IMR-90 (cell line): ENCODE results near the gene CYRIA. TPM values are rescaled to one million over a fixed set of nuclear protein-coding genes. Genes with fewer than 3 reads are reported as not detected.

Experiments used
- ATAC-seq: fragments of 200-7000 bp; cut with Tn5 transposase; 2 replicates; pipeline ENCODE4 v1.9.1; 2020; ENCODE audit warnings: low read depth, mild to moderate bottlenecking, moderate library complexity
- BruUV-seq: library from RNA; stranded (reverse); fragments of 400-500 nt; replicated peaks from 2 replicates; lab custom pipeline; 2021; lab: Mats Ljungman, UMichigan
- CTCF ChIA-PET: fragments of 300-600 bp; formaldehyde crosslinking; extraction: SDS; loops from one replicate; lab custom pipeline; 2021; ENCODE audit warnings: antibody characterized with exemption; lab: Yijun Ruan, JAX
- POLR2A ChIA-PET: fragments of 300-600 bp; sonication (Branson Sonifier 250); formaldehyde crosslinking; loops from one replicate; lab custom pipeline; 2022; ENCODE audit warnings: antibody characterized with exemption; ENCODE audit not compliant: unreplicated experiment; lab: Charles Lee
- DNase-seq: peaks from one replicate; pipeline ENCODE4 v3.0.0; 2013
- H2AFZ ChIP-seq: replicated peaks from 2 replicates; pipeline ENCODE3; 2013; ENCODE audit warnings: low read length, mild to moderate bottlenecking; ENCODE audit not compliant: poor library complexity
- H2AK5ac ChIP-seq: 2 replicates; pipeline ENCODE4 v1.6.1; 2013; ENCODE audit warnings: low read depth, low read length, inconsistent platforms
- H2AK9ac ChIP-seq: replicated peaks from 2 replicates; pipeline ENCODE3; 2013; ENCODE audit warnings: mild to moderate bottlenecking, low read depth, low read length, moderate library complexity; ENCODE audit not compliant: poor library complexity
- H2BK120ac ChIP-seq: 2 replicates; pipeline ENCODE4 v1.6.1; 2013; ENCODE audit warnings: low read depth, low read length, inconsistent platforms
- H2BK15ac ChIP-seq: 3 replicates; pipeline ENCODE4 v1.6.1; 2013; ENCODE audit warnings: low read depth, low read length, inconsistent platforms
- H2BK20ac ChIP-seq: 2 replicates; pipeline ENCODE4 v1.6.1; 2013; ENCODE audit warnings: low read depth, mild to moderate bottlenecking, inconsistent platforms, low read length, moderate library complexity
- H2BK5ac ChIP-seq: 2 replicates; pipeline ENCODE4 v1.6.1; 2013; ENCODE audit warnings: mild to moderate bottlenecking, low read depth, low read length, inconsistent platforms; ENCODE audit not compliant: poor library complexity, severe bottlenecking
- H3K14ac ChIP-seq: replicated peaks from 2 replicates; pipeline ENCODE4 v1.6.1; 2013; ENCODE audit warnings: low read depth, low read length, inconsistent platforms
- H3K18ac ChIP-seq: 2 replicates; pipeline ENCODE4 v1.6.1; 2013; ENCODE audit warnings: low read depth, low read length, control low read depth
- H3K23ac ChIP-seq: 2 replicates; pipeline ENCODE4 v1.6.1; 2013; ENCODE audit warnings: low read depth, low read length, inconsistent platforms
- H3K27ac ChIP-seq: 2 replicates; pipeline ENCODE4 v1.5.1; 2013; ENCODE audit warnings: mild to moderate bottlenecking, control low read depth, low read length; ENCODE audit not compliant: insufficient read depth
- H3K27me3 ChIP-seq: 2 replicates; pipeline ENCODE4 v1.6.1; 2013; ENCODE audit warnings: low read length; ENCODE audit not compliant: control insufficient read depth, insufficient read depth
- H3K36me3 ChIP-seq: 2 replicates; pipeline ENCODE4 v1.6.1; 2013; ENCODE audit warnings: low read length, mixed read lengths; ENCODE audit not compliant: control insufficient read depth, insufficient read depth
- H3K4ac ChIP-seq: 2 replicates; pipeline ENCODE4 v1.6.1; 2013; ENCODE audit warnings: low read depth, low read length, inconsistent platforms
- H3K4me1 ChIP-seq: 2 replicates; pipeline ENCODE4 v1.6.1; 2013; ENCODE audit warnings: low read length, mixed read lengths; ENCODE audit not compliant: control insufficient read depth, insufficient read depth
- H3K4me2 ChIP-seq: 2 replicates; pipeline ENCODE4 v1.6.1; 2013; ENCODE audit warnings: low read depth, mild to moderate bottlenecking, control low read depth, low read length, moderate library complexity
- H3K4me3 ChIP-seq: 2 replicates; pipeline ENCODE4 v1.5.1; 2013; ENCODE audit warnings: low read depth, mild to moderate bottlenecking, control low read depth, low read length, moderate library complexity; ENCODE audit not compliant: insufficient read depth
- H3K56ac ChIP-seq: 2 replicates; pipeline ENCODE4 v1.6.1; 2013; ENCODE audit warnings: low read length, inconsistent platforms; ENCODE audit not compliant: insufficient read depth; ENCODE audit errors: extremely low read depth
- H3K79me1 ChIP-seq, 2 experiments: 2 replicates each; pipeline ENCODE4 v1.6.1; 2013; ENCODE audit warnings: low read length in 2 of 2, inconsistent platforms in 1 of 2, low read depth in 1 of 2
- H3K9ac ChIP-seq: 2 replicates; pipeline ENCODE4 v1.6.1; 2013; ENCODE audit warnings: low read depth, low read length, control low read depth
- H3K9me1 ChIP-seq: 2 replicates; pipeline ENCODE4 v1.6.1; 2013; ENCODE audit warnings: low read length, inconsistent platforms; ENCODE audit not compliant: insufficient read depth
- H3K9me3 ChIP-seq: 2 replicates; pipeline ENCODE4 v1.6.1; 2013; ENCODE audit warnings: low read length; ENCODE audit not compliant: control insufficient read depth, insufficient read depth
- H4K20me1 ChIP-seq: 2 replicates; pipeline ENCODE4 v1.6.1; 2013; ENCODE audit warnings: low read length, inconsistent platforms; ENCODE audit not compliant: insufficient read depth
- H4K5ac ChIP-seq: 2 replicates; pipeline ENCODE4 v1.6.1; 2013; ENCODE audit warnings: mild to moderate bottlenecking, low read depth, low read length, control low read depth
- H4K8ac ChIP-seq, 2 experiments: 2 replicates each; pipeline ENCODE4 v1.6.1; 2013; ENCODE audit warnings: low read depth in 2 of 2, low read length in 2 of 2, control low read depth in 1 of 2, inconsistent platforms in 1 of 2
- H4K91ac ChIP-seq: 2 replicates; pipeline ENCODE4 v1.6.1; 2013; ENCODE audit warnings: low read depth, low read length, inconsistent platforms; ENCODE audit not compliant: insufficient read depth
- MAFK ChIP-seq: IDR thresholded peaks from 2 replicates; pipeline ENCODE4 v1.6.1; 2012; ENCODE audit warnings: low read depth, low read length, improper control_type of control experiment
- SMC3 ChIP-seq: fragments of 150-350 bp; IDR thresholded peaks from 2 replicates; pipeline ENCODE4 v1.6.1; 2016; ENCODE audit warnings: low read depth, mild to moderate bottlenecking, antibody characterized with exemption, low read length, moderate library complexity
- WGBS, 2 experiments: methylation state at CpG; one replicate each; pipeline versions ENCODE4 v1.1.5 to v1.1.7; 2013; ENCODE audit warnings: missing lambda C conversion rate in 2 of 2; ENCODE audit not compliant: insufficient read length in 1 of 2; ENCODE audit errors: extremely low coverage in 2 of 2; 5-methylcytosine and 5-hydroxymethylcytosine counted together
- dilution Hi-C: fragments of 300-500 bp; cut with HindIII; formaldehyde crosslinking; loops from one replicate; pipeline ENCODE4 v1.14.3; 2018; ENCODE audit warnings: low sequenced_read_pairs; ENCODE audit not compliant: unreplicated experiment
- in situ Hi-C: fragments of 300-500 bp; cut with MboI; formaldehyde crosslinking; loops from 3 replicates; pipeline ENCODE4 v1.14.3; 2019; ENCODE audit warnings: low sequenced_read_pairs, inconsistent platforms, mixed read lengths
- intact Hi-C: fragments of 100-400 bp; cut with micrococcal nuclease; formaldehyde crosslinking; loops from 2 replicates; pipeline ENCODE4 v1.10.0; 2022
- polyA plus RNA-seq, 3 experiments: library from polyadenylated mRNA; depleted of rRNA; stranded (reverse); fragments of >200 nt; gene quantifications; 2 replicates each; pipeline ENCODE4 v1.2.3, GENCODE V29; 2012; ENCODE audit warnings: low replicate concordance in 1 of 3
- total RNA-seq: library from RNA; depleted of rRNA; stranded (reverse); fragments of >200 nt; gene quantifications from 2 replicates; pipeline ENCODE4 v1.2.3, GENCODE V29; 2012

CYRIA gene
- total and polyA plus RNA-seq, 2 of the 4 experiments (the other 2 are of a cell fraction) = 1.7 to 3.8 TPM

- Histone ChIP-seq H3K9me3 (no peaks in the 10 kb centered on the region), H3K4me3 (no peak overlapping the region), H3K14ac (no peak overlapping the region), H3K18ac (no peak overlapping the region), H2BK15ac (no peak overlapping the region), H2BK20ac (no peak overlapping the region), H3K4me2 (no peak overlapping the region), H3K36me3 (peaks cover 1% of the 10 kb centered on the region; the same call in 1 of the 2 replicates), H3K9ac (no peak overlapping the region), H2AK5ac (no peak overlapping the region), H3K4ac (no peak overlapping the region), H3K9me1 (peaks cover 2% of the 10 kb centered on the region; the same call in 1 of the 2 replicates), H3K27ac (no peak overlapping the region), H2AFZ (no peak overlapping the region), H2AK9ac (no peak overlapping the region), H3K23ac (no peak overlapping the region), H4K5ac (no peak overlapping the region), H3K27me3 (no peaks in the 10 kb centered on the region), H3K79me1 (no peaks in the 10 kb centered on the region), H2BK5ac (no peak overlapping the region), H4K20me1 (no peaks in the 10 kb centered on the region), H4K8ac (no peak overlapping the region), H2BK120ac (no peak overlapping the region), H4K91ac (no peak overlapping the region), H3K4me1 (peaks cover 3% of the 10 kb centered on the region; the same call in 1 of the 2 replicates), H3K56ac (no peak overlapping the region)
- CTCF ChIA-PET = no interaction called here
- dilution Hi-C loops = no loop called here
- TF ChIP-seq MAFK (no peak), SMC3 (no peak)
- 80% methylated on average over 2 of the region's 3 CpGs; no CpG with 5 or more reads in 1 of the 2 experiments for WGBS, 2 experiments
- in situ Hi-C loops = no loop called here
- intact Hi-C loops = no loop called here
- no TSS peak for BruUV-seq
- DNase-seq (no peak), ATAC-seq (no peak)
- POLR2A ChIA-PET = no interaction called here
Measured at GRCh38 chr2:16642088-16642487, 23.5 kb downstream of the CYRIA start.
